NCI-H2227 treated with DMSO at 0.1 percent for 48 hours (cell line): ENCODE measurements around the gene ACSS3.
"Not testable (repeated sequence)": the region's sequence is repeated elsewhere in the genome, so short reads cannot be mapped to it uniquely, and the experiment has no call there.

ENCODE experiments used
- DNase-seq: peaks from one replicate; lab custom pipeline; 2025; lab: John Stamatoyannopoulos, UW

ACSS3 gene

GRCh38 chr12:81094718-81095360 is 17.0 kb downstream of the ACSS3 start:
- DNase-seq, result no peak

DNA sequence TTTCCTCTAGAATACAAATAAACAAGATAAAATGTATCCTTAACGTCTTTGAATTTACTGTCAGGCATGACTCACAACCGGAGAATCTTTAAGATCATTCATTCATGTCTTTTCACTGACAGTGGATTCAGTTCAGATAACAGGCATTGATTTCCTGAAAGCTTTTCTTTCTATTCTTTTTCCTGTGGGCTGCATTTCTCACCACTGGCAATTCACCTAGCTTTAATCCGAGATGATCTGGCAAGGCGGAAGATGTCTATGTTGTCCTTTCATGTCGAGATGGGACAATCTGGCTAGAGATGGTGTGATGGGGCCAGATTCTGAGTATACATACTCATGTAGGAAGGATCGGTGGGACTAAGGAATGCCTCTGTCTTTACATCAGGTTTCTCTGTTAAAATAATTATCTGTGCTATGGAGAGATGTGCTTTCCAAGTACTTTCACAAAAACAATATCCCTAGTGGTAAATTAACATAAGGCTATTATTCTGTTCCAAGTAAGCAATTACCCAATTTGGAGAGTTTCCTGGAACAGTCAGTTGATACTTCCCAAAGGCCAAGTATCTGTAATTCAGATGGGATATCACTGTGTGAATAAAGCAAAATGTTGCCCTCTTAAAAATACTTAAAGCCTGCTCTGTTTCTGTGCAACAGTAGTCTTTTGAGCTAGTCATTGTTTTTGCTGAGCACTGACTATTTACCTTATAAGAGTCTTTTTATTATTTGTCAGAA is 17.8 kb downstream of the ACSS3 start:
- DNase-seq, result no peak

GRCh38 chr12:81105687-81106086 is 27.8 kb downstream of the ACSS3 start:
- DNase-seq, result no peak

DNA sequence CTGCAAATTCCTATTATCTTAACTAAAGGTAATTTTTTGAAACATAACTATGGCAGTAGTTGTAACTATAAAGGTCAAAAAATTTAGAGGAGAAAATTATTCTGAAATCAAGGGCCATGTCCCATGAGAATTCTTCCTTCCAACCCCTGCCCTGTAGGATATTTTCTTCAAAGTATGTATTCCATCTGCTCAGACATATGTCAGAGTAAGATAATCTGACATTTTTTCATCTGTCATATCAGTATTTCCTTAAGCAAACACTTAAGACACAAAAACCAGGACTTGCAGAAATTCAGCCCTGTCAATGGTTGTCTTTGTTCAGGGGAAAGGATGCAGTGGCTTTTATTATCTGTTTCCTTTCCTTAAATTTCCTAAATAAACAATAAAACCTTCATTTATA is 36.3 kb downstream of the ACSS3 start:
- no peak for DNase-seq

DNA sequence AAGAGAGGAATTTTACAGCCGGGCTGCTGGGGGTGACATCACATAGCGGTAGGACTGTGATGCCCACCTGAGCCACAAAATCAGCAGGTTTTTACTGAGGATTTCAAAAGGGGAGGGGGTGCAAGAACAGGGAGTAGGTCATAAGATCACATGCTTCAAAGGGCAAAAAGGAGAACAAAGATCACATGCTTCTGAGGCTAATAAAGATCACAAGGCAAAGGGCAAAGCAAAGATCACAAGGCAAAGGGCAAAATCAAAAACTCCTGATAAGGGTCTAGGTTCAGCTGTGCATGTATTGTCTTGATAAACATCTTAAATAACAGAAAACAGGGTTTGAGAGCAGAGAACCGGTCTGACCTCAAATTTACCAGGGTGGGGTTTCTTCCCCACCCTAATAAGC is 41.2 kb downstream of the ACSS3 start:
- DNase-seq, result not testable (repeated sequence)

GRCh38 chr12:81120961-81121360 is 43.1 kb downstream of the ACSS3 start:
- DNase-seq, result no peak

GRCh38 chr12:81123611-81124010 is 45.7 kb downstream of the ACSS3 start:
- no peak for DNase-seq

DNA sequence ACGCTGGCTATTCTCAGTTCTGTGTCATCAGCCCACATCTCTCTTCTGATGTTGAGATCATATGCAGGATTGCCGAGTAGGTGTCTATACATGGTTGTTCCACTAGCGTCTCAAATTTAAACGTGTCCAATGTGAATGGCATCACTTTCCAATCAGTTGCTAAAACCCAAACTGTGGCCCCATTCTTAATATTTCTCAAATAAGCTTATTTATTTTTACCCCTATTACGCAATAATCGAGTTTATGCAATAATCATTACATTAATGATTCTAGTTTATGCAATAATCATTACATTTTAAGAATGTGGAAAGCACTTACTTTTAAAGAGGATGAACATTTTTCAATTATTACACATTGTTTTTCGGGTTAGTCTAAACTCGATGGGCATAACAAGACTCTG is 47.8 kb downstream of the ACSS3 start:
- DNase-seq, result peak; percentile 56

- DNase-seq, result peak; percentile 66
These were observed 51.2 kb downstream of the ACSS3 start for GRCh38 chr12:81128930-81129554.

DNA sequence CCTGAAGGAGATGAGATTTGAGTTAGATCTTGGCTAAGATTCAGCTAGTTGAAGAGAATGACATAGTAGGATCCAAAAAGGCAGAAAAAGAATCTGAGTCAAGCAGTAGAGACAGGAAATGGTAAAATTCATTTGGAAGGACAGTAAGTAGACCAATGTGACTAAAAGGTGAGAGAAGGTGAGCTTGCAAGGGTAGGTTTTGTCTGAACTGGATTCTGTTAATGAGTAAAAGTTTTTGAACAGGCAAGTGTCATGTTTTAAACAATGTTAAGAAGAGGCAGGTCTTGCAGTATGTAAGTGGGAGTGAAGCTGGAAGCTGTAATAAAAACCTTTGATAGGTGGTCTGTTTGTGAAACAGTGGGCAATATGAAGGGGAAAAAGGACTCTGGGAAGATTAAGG is 58.6 kb downstream of the ACSS3 start:
- DNase-seq, result no peak

DNA sequence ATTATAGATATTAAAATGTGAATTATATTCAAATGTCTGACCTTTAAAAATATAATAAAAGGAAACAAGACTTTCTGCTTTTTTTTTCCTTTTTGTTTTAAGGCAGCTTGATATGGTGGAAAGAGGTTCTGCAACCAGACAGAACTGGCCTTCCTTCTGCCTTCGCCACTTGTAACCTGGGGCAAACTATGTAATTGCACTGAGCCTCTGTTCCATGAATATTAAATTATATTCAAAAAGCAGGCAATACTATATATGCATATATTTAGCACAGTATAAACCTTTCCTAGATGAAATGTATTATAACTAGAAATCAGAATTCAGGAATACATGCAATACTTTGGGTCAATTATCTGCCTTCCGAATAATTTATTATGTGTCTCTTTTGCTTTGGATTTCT is 59.9 kb downstream of the ACSS3 start:
- DNase-seq, result no peak

- no peak for DNase-seq
These were observed 63.3 kb downstream of the ACSS3 start for GRCh38 chr12:81141217-81141616.

- DNase-seq, result no peak
These were observed 65.2 kb downstream of the ACSS3 start for GRCh38 chr12:81143057-81143456.

- DNase-seq, result no peak
These were observed 68.6 kb downstream of the ACSS3 start for GRCh38 chr12:81146228-81147225.

DNA sequence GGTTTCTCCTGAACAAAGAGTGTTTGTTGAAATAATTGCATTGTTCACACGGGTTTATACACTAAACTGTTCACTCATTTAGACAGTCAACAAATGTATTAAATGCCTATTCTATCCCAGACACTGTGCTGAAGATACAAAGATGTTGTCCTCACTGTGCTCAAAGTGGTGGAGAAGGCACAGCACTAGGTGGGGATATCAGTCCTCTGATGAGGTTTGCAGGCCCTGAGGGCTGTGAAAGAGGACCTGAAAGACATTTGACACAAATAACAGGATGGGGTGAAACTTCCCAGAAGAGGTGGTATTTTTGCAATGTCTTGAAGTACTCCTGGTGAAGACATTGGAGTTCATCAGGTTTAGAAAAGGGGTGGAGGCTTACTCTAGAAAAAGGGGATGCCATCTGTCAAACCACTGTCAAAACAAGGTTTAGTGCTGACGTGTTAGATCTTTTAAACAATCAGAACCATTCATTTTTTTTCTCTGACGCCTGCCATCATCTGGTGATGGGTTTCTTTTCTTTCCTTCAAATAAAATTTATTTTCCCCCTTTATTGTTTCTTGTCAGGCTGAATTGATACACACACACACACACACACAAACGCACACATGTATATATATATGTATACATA is 69.5 kb downstream of the ACSS3 start:
- DNase-seq, result no peak

DNA sequence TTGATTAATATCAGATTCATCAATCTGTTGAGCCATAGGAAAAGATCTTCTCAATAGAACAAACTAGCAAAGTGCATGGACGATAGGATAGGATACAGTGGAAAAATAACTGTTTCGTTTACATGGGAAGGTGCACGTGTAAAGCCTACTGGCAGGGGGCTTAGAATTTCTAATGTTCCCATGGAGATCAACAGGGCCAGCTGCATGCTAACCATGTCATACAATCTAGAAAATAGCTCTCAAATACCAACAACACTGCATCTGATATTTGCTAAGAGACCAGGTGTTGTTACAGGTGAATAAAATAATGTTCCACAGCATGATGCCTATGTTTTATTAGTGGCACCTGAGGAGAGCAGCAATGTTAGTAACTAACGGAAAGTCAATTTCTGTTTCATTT is 72.5 kb downstream of the ACSS3 start:
- DNase-seq, result no peak

DNA sequence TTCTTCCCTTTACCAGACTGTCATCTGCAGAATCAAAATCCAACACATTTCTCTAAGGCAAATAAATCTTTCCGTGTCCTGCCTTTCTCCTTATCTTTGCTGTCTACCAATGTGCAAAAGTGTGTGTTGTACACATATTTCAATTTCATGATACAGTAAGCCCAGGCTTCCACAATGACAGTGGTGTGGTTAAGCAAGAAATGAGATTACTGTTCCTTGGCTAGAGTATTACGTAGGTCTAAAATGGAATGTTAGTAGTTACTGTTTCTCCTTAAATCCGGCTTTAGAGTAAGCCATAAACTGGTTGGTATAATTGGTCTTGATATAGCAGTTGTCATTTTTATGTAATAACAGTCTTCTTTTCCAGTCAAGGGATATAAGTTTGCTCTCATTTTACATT is 82.0 kb downstream of the ACSS3 start:
- no peak for DNase-seq

GRCh38 chr12:81161680-81162079 is 83.8 kb downstream of the ACSS3 start:
- no peak for DNase-seq

DNA sequence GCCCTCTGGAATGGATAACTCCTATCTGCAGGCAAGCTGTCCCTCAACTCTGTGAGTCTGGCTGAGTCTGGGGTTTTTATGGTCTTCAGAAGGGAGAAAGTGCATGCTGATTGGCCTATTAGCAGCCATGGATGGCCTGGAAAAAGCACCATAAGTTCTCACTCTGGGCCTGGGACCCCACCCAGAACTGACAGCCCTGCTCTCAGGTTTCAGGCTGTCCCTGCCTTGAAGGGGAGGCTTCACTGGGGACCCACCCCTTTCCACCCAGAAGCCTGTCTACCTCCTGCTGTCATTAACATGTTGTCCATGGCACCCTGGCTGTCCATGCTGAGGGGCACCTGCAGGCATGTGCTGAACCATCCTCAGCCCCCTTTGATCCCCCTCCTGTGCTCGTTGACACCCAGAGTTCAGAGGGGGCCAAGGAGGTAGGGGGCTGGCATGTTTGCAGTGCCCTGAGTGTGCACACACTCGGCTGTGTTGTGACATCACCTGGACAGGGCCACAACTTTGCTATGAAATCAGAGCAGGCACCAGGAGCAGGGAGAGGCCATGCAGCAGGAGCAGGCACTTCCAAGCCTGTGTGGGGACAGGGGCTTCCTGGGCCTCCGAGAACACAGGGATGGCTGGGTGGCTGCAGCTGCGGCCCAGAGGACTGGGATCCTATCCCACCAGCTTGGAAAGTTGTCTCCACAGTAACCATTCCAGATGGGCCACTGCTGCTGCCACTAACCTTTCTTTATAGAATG is 84.7 kb downstream of the ACSS3 start:
- no peak for DNase-seq

GRCh38 chr12:81164827-81165226 is 86.9 kb downstream of the ACSS3 start:
- DNase-seq, result no peak

DNA sequence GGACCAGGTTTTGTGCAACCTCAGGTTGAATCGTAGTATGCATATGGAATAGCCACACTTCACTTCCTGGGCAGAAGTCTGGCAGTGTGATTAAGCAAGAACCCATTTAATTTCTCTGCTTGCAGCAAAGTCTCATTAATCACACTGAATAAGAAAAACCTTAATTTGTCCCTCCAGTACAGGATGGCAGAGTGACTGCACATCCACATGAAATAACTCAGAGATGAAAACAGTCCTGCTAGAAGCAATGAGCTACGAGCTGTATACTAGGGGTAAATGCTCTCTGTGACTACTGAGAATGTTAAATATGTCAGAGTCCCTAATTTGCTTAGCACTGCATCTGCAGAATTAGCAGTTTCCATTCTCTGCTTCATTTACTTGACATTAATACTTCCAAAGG is 88.9 kb downstream of the ACSS3 start:
- no peak for DNase-seq
